ENCODE measurements around the gene HAO2.

Gene HAO2

DNA sequence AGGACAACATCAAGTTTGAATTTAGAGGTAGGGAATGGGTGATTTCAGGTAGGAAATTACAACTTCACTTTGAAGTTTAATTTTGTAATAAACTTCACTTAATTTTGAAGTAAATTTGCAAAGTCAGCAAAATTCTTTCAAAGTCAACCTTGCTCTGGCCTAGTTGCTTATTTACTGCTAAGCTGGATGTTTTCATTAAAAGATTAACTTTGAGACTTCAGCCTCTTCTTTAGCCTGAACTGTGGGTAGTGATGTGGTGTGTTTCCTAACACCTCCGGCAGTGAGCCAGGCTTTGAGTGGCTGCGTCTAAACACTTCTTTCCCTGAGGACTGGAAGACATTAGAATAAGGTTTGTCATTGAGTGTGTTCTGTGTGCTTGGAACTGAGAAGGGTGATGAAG is at the start of gene HAO2:
Gene HAO2 (plus strand): TSS at position 232 of the 400 bp plus-strand sequence. CDS start 12,301 bp downstream, outside the sequence.
- no peak within 1 kb of the TSS for H3K9ac ChIP-seq
- no peak within 1 kb of the TSS for H3K4me3 ChIP-seq
- no peak within 1 kb of the TSS for H3K4me2 ChIP-seq
- no peaks in the 10 kb centered on the region for H3K9me3 ChIP-seq (replicated peaks in 1 of 11)
- H4K20me1 ChIP-seq = no peaks in the 10 kb centered on the region
- no peak for TF ChIP-seq Cebpa-rat (IDR thresholded peaks at IDR 0.05)
- peaks cover 0 to 8% (median 0%) of the 10 kb centered on the region in 10 experiments; a peak in 2 of 20 replicates for H3K4me1 ChIP-seq
- H3K36me3 ChIP-seq = no peaks in the 10 kb centered on the region
- no peak within 1 kb of the TSS for H3K27ac ChIP-seq
- H3K27me3 ChIP-seq = no peaks in the 10 kb centered on the region

DNA sequence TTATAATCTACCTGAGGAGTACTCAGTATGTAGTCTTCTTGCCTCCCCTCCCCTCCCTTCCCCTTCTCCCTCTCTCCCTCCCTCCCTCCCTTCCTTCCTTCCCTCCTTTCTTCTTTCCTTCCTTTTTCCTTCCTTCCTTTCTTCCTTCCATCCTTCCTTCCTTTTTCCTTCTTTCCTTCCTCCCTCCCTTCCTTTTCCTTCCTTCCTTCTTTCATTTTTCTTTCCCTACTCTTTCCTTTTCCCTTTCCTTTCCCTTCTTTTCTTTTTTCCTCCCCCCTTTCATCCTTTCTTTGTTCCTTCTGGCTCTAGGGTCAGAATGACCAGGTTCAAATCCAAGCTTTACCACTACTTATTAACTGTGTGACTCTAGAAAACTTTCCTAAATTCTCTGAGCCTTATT is 48.5 kb upstream of the HAO2 start:
- Histone ChIP-seq H3K9ac (no peak overlapping the region), H3K27me3 (no peaks in the 10 kb centered on the region), H3K4me3 (no peak overlapping the region), H3K36me3 (no peaks in the 10 kb centered on the region), H3K27ac (no peak overlapping the region), H3K9me3 (replicated peaks in 1 of 11) (0 out of 22 replicates have a peak, but pooled peaks cover 0 to 6% (median 0%) of the 10 kb centered on the region in 11 experiments), H4K20me1 (no peaks in the 10 kb centered on the region), H3K4me1 (peaks cover 13 to 50% (median 38%) of the 10 kb centered on the region in 10 experiments; a peak in 19 of 20 replicates), H3K4me2 (no peak overlapping the region)
- no peak for TF ChIP-seq Cebpa-rat (IDR thresholded peaks at IDR 0.05)

DNA sequence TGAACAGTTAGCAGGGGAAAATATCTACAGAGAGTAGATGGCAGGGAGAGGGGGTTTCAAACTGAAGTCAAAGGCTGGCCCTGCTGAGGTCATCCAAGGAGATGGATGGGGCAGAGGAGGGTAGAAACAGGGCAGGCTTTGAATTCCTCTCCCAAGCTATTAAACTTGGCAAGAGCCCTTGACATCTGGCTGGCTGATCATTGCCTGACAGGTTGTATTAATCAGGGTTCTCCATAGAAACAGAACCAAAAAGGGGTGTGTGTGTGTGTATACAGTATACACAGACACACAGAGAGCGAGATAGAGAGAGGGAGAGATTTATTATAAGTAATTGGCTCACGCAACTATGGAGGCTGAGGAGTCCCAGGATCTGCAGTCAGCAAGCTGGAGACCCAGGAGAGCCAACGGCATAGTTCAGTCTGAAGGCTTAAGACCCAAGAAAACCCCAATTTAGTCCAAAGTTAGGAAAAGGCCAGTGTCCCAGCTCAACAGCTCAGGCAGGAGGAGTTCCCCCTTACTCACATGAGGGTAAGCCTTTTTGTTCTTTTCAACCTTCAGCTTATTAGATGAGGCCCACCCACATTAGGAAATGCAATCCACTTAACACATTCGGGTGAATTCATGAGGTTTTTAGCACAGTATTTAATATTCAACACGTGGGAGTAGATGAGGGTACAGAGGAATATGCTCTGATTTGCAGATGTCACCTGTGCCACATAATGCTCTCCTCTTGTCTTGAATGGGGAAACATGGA is 46.7 kb upstream of the HAO2 start:
- Histone ChIP-seq H3K27me3 (no peaks in the 10 kb centered on the region), H4K20me1 (no peaks in the 10 kb centered on the region), H3K36me3 (no peaks in the 10 kb centered on the region), H3K4me3 (no peak overlapping the region), H3K4me2 (peak overlapping the region in 1 of 11 experiments; percentile 71; a peak in 2 of 22 replicates), H3K9ac (no peak overlapping the region), H3K4me1 (peaks cover 16 to 55% (median 38%) of the 10 kb centered on the region in 10 experiments), H3K27ac (peak overlapping the region in 2 of 11 experiments; percentile 18 to 72; a peak in 3 of 22 replicates), H3K9me3 (replicated peaks in 1 of 11) (0 out of 22 replicates have a peak, but pooled peaks cover 0 to 1% (median 0%) of the 10 kb centered on the region in 11 experiments)
- no peak for TF ChIP-seq Cebpa-rat (IDR thresholded peaks at IDR 0.05)

DNA sequence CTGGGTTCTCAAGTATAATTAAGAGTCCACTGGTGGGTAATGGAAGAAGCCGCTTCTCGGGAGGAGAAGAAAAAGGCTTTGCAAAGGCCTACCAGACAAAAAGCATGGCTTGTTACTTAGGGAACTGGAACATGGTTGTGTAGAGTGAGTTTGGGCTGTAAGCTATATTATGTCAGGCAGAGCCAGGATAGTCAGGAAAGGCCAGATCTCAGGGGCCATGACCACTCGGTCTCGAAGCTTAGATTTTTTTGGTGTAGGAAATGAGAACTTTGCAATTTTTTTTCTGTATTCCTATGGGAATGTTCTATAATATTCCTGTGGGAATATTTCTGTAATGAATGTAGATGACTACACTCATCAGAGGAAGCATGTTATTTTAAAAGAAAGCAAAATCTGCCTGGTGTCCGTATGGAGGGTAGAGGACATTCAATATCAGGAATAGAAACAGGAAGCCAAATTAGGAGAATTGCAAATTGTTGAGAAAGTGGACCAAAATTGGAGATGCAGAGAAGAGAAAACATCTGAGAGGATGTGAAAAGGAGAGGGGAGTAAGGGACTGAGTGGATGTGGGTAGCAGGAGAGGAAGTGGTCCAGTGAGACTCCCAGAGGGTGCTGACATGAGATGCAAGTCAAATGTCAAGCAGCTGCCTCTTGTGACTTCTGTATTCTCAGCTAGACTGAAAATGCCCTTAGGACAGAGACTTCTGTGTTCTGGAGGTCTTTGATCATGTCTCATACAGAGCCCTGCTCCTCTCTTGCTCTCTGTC is 45.2 kb upstream of the HAO2 start:
- Histone ChIP-seq H3K9ac (peak overlapping the region in 6 of 11 experiments; percentile 22 to 51 (median 38); a peak in 7 of 22 replicates), H3K27ac (peak overlapping the region; percentile 25 to 80 (median 66); a peak in 16 of 22 replicates), H3K4me3 (no peak overlapping the region), H4K20me1 (no peaks in the 10 kb centered on the region), H3K36me3 (no peaks in the 10 kb centered on the region), H3K4me2 (peak overlapping the region; percentile 29 to 78 (median 68)), H3K9me3 (replicated peaks in 1 of 11) (no peaks in the 10 kb centered on the region), H3K27me3 (peaks cover 0 to 9% (median 4%) of the 10 kb centered on the region in 11 experiments; a peak in 9 of 22 replicates), H3K4me1 (peaks cover 19 to 53% (median 37%) of the 10 kb centered on the region in 10 experiments)
- TF ChIP-seq Cebpa-rat (IDR thresholded peaks at IDR 0.05) = 0 out of 22 replicates have a peak, but pooled peaks of 1 of the 11 experiments have one; percentile 14

DNA sequence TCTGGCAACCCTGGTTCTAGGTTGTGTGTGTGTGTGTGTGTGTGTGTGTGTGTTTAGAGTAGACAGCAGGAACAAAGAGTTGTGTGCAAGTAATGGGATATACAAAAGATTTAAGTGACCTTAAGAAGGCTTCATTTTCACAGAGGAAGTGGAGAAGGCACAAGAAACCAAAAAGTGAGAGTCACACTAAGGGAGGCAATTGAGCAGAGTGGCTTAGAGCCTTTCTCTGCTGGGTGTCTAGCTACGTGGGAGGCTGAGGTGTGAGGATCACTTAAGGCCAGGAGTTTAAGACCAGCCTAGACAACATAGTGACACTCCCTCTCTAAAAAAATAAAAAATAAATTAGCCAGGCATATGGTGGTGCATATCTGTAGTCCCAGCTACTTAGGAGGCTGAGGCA is 44.4 kb upstream of the HAO2 start:
- Histone ChIP-seq H3K9ac (peak overlapping the region in 6 of 11 experiments; percentile 18 to 51 (median 32); a peak in 5 of 22 replicates), H4K20me1 (no peaks in the 10 kb centered on the region), H3K27ac (peak overlapping the region; percentile 17 to 80 (median 64); a peak in 19 of 22 replicates), H3K36me3 (no peaks in the 10 kb centered on the region), H3K27me3 (peaks cover 0 to 9% (median 4%) of the 10 kb centered on the region in 11 experiments; a peak in 9 of 22 replicates), H3K4me2 (peak overlapping the region in 10 of 11 experiments; percentile 40 to 78 (median 68); a peak in 20 of 22 replicates), H3K9me3 (replicated peaks in 1 of 11) (no peaks in the 10 kb centered on the region), H3K4me1 (peaks cover 19 to 53% (median 37%) of the 10 kb centered on the region in 10 experiments), H3K4me3 (no peak overlapping the region)
- no peak for TF ChIP-seq Cebpa-rat (IDR thresholded peaks at IDR 0.05)

DNA sequence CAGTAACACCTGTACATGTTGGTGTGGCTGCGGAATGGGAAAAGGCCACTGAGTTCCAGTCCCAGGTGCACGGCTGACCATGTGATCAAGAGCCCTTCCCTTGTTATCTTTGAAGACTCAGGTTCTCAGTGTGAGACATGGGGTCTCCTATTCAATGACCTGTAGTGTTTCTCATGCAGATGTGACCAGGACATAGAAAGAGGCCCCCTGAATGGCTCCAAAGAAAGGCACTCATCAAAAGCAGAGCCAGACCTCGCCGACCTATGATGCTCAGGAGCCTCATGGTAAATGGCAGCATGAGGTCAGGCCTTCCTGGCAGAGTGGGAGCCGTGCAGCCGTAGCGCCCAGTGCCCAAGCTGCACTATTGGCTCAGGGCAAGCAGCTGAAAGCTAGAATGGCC is 42.3 kb upstream of the HAO2 start:
- Histone ChIP-seq H3K4me3 (no peak overlapping the region), H3K27me3 (peaks cover 0 to 9% (median 4%) of the 10 kb centered on the region in 11 experiments; a peak in 9 of 22 replicates), H3K9me3 (replicated peaks in 1 of 11) (no peaks in the 10 kb centered on the region), H3K4me2 (peak overlapping the region in 6 of 11 experiments; percentile 67 to 90 (median 77); a peak in 6 of 22 replicates), H3K4me1 (peaks cover 19 to 53% (median 37%) of the 10 kb centered on the region in 10 experiments), H3K36me3 (no peaks in the 10 kb centered on the region), H3K9ac (no peak overlapping the region), H3K27ac (no peak overlapping the region), H4K20me1 (no peaks in the 10 kb centered on the region)
- TF ChIP-seq Cebpa-rat (IDR thresholded peaks at IDR 0.05) = no peak

DNA sequence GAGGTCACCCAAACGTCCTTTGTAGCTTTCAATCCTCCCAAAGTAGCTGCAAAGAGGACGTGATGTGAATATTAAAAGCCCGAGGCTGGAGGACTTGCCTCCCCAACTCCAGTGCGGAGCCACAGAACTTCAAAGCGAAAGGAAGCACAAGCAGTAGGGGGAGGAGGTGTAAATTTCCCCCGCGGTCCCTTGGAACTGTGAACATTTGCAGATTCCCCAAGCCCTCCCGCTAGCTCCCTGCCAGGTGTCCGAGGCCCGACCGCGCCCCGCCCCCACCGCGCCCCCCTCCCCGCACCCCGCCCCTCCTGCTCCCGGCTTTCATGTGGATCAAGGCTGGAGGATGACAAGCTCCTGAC is 41.5 kb upstream of the HAO2 start:
- Histone ChIP-seq H3K27me3 (peaks cover 0 to 9% (median 4%) of the 10 kb centered on the region in 11 experiments; a peak in 9 of 22 replicates), H3K9me3 (replicated peaks in 1 of 11) (no peaks in the 10 kb centered on the region), H3K36me3 (no peaks in the 10 kb centered on the region), H3K4me1 (peaks cover 19 to 51% (median 37%) of the 10 kb centered on the region in 10 experiments), H3K4me3 (peak overlapping the region in 5 of 10 experiments; percentile 38 to 49 (median 44); a peak in 4 of 20 replicates), H4K20me1 (no peaks in the 10 kb centered on the region), H3K27ac (no peak overlapping the region), H3K4me2 (peak overlapping the region; percentile 67 to 97 (median 83)), H3K9ac (0 out of 22 replicates have a peak overlapping the region, but pooled peaks of 1 of the 11 experiments have one; percentile 27)
- no peak for TF ChIP-seq Cebpa-rat (IDR thresholded peaks at IDR 0.05)

DNA sequence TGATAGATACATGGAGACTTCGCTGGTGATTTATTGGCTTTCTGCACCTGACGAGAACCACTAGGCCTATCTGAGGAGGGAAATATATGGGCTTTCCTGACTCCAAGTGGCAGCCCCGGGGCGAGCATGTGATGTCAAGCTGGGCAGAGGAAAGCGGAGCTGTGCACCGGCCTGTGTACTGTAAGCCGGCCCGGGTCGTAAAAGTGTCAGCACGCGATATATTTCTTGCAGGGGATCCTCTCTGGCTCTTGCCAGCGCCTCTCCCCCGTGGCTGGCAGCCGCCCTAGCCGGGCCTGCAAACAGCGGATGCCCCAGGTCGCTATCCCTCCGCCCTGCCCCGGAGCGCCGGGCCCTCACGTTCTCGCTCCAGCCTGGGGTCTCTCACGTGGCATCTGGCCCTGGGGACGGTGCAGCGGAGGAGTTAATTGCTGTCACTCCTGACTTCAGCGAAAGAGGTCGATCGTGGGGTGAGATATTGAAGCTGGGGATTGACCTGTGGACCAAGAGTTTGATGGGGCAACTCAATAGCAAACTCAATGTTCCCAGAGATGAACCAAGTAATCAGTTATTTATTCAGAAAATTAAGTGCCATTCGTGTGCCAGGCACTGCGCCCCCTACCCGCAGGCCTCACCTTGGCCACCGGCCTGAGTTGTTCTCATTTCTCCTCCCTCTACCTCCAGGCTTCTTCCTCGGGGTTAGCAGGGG is 41.0 kb upstream of the HAO2 start:
- Histone ChIP-seq H3K9me3 (replicated peaks in 1 of 11) (no peaks in the 10 kb centered on the region), H4K20me1 (no peaks in the 10 kb centered on the region), H3K4me1 (peaks cover 19 to 46% (median 34%) of the 10 kb centered on the region in 10 experiments), H3K27ac (peak overlapping the region in 1 of 11 experiments; percentile 11; a peak in 1 of 22 replicates), H3K9ac (peak overlapping the region in 6 of 11 experiments; percentile 13 to 61 (median 34); a peak in 6 of 22 replicates), H3K4me3 (peak overlapping the region; percentile 21 to 49 (median 42); a peak in 13 of 20 replicates), H3K27me3 (peaks cover 0 to 9% (median 4%) of the 10 kb centered on the region in 11 experiments; a peak in 9 of 22 replicates), H3K4me2 (peak overlapping the region; percentile 67 to 97 (median 83)), H3K36me3 (no peaks in the 10 kb centered on the region)
- TF ChIP-seq Cebpa-rat (IDR thresholded peaks at IDR 0.05) = no peak

Data from BLaER1 treated with 17β-estradiol and CSF1 and Interleukin-3, amounts not matched to agents 10 nM and 100 nM (cell line).